GM21526 (cell line): ENCODE measurements around the gene RETSAT.

ENCODE experiments used
- ATAC-seq: cut with Tn5 transposase; IDR thresholded peaks from one replicate; pipeline ENCODE4 v1.9.1; 2021; ENCODE audit warnings: moderate library complexity; ENCODE audit not compliant: unreplicated experiment, low FRiP score

RETSAT gene

DNA sequence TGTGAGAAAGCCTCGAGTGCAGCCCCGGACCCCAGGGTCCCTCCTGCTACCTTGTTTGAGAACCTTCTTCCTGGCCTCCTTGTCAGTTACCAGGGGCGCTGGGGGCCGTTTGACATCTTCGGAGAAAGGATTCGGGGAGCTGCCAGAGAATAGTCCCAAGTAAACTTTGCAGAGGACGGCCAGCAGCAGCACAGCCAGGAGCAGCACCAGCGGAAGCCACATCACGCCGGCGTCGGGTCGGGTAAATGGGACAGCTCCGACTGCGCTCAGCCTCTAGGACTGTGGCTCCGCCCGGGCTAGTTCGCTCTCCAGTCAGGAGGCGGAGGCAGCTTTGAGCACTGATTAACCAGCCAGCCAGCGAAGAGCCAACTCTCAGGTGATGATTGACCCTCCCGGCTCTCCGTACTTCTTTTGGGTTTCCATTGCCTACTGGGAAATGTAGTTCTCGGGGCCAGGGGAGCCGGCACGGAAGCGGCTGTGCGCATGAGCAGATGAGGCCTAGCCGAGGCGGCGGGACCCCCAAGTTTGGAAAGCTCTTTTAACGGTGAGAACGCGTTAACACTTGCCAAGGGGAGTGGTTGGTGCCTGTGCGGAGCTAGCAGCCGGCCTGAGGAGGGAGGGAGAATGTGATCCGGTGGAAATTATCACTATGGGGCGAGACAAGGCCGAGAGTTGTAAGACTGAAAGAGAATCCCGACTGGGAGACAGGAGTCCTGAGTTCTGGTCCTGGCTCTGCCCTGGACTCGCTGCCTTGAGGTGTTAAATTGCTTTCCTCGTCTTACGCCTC, at the start of gene RETSAT, which contains the start of gene ELMOD3:
Gene RETSAT, minus strand, starts transcription at position 243 of the 787 bp plus-strand sequence. Its CDS starts 21 bp downstream, at position 222.
Gene ELMOD3, plus strand, starts transcription at position 484 of the 787 bp plus-strand sequence. CDS start 2,430 bp downstream, outside the sequence.
- peak; percentile 97 for ATAC-seq

DNA sequence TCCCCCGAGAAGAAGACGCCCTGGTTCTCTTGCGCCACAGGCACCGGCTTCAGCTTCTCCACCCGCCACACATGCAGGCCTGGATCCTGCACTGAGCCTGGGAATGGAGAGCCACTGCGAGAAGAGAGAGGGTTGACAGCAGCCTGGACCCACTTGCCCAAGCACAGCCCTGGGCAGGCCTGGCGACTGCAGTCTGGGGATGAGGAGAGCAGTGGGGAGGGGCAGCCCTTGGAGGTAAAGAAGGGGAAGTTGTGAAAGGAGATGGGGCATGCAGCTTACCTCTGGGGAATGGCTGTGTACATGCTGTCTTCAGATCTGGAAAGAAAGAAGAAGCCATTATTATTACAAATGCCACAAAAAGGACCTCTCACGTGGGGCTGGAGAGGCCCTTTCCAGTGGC, 47.5 kb upstream of the RETSAT start:
- no peak for ATAC-seq

DNA sequence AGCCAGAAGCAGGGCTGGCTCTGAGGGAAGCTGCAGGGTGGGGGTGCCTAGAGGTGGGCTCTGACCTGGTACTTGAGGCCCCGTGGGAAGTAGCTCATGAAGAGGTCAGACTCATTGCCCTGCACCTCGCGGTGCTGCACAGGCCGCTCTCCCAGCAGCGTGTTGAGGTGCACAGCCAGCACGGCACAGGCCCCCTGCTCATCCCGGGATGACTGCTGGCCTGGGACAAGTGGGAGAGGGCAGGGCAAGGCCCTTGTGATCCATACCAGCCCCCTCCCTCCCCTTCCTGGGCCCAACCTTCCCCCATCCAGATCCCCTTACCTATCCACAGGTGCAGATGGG, 47.1 kb upstream of the RETSAT start:
- ATAC-seq, result no peak

DNA sequence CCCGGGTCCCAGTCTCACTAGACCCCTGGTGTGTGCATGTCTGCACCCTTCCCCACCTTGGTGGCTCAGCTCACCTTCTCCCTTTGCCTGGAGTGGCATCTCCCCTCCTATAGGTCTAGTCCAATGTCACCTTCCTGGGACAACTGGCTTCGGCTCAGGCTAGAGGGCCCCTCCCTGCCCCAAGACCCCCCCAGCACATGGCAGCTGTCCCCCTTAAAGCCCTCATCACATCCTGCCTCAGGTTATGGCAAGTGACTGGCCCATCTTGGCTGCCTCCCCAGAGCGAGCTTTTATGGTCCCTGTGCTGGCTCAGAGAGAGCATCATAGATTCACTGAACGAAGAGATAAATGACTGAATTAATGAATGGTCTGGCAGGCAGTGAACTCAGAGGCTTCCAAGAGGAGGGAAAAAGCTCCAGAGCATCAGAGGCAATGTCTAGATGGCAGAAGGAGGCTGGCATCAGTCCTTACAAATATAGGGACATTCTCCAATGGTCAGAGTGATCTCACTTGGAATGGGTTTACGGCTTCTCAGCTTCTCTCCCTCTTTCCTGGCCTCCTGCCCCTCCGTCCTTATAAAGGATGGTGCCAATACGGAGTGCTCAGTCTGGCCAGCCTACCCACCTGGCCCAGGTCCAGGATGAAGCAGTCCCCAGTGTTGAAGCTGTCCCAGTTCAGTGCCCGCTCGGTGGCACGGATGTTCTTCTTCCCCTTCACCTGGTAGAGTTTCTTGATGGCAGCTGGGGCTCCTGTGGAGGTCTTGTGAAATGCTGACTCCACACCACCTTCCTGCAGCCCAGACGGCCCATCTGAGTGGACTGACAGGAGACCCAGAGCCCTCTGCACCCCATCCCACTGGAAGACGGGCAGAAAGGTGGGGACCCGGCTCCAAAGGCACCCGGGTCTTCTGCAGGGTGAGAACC, 46.5 kb upstream of the RETSAT start:
- no peak for ATAC-seq

GRCh38 chr2:85400023-85400422, 45.7 kb upstream of the RETSAT start:
- ATAC-seq, result no peak

- no peak for ATAC-seq
Measured at GRCh38 chr2:85399183-85399455, 44.8 kb upstream of the RETSAT start.

DNA sequence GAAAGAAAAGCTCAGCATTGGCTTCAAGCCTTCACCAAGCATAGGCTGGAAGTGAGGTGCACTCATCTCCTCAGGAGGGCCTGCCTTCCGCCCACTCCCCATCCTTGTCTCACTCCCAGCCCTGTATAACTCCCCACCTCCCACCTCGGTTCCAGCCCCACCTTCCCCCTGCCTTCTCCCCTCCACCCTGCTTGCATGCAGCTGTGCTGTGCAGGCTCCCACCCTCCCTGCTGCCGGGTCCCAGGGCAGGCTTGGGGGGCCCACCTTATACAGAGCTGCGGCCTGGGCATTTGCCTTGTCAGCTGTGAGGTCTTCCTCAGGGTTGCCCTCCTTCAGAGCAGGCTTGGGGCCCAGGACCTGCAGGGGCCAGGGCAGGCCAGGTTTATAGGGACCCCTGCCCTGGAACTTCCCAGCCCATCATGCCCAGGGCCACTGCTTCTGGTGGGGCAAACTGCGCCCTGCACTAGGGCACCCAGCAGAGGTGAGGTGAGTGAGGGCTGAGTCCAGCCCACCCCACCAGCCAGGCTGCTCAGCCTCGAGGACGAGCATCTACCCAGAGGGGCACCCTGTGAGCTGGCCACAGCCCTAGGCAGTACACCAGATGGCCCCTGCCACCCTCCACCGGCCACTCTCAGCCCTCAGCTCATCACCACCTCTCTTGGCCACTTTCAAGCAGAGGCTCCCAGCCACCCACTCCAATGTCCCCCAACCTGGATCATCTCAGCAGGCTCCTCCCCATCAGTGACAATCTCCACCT, 44.3 kb upstream of the RETSAT start:
- no peak for ATAC-seq

- ATAC-seq, result no peak
Measured at GRCh38 chr2:85397925-85398331, 43.6 kb upstream of the RETSAT start.

DNA sequence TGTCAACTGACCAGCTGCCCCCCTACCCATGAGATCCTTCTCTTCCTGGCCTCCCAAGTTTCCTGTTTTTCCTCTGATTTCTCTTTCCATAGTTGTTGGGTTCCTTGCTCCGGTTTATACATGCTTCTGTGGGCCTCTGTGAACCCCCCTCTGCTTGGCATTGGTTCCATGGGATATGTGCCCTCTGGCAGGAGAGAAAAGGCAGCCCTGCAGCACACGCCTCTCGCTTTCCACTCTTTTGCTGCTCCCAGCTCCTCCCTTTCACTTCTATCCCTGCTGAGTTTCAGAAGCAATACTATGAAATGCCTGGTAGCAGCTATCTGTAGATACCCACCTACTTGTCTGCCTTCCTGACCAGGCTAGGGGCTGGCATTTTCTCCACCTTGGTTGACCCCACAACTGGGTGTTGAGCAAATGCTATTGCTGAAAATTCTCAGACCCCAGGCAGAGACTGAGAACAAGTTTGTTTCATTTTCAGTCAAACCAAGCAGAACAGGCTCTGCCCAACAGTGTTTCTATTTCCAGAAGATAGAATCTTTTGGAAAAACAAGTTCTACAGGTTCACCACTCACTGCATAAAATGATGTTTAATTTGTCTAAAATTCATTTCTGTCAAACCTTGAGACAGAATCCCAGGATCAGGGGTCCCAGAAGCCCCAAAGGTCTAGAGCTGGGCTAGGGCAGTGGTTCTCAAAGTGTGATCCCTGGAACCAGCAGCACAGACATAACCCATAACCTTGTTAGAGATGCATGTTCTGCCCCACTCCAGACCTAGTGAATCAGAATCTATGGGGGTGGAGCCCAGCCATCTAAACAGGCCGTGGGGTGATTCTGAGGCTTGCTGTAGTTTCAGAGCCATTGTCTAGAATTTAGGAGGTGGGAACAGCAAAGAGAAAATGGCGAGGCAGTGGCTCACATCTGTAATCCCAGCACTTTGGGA, 42.5 kb upstream of the RETSAT start:
- no peak for ATAC-seq

- ATAC-seq, result no peak
Measured at GRCh38 chr2:85395912-85396475, 41.7 kb upstream of the RETSAT start.

DNA sequence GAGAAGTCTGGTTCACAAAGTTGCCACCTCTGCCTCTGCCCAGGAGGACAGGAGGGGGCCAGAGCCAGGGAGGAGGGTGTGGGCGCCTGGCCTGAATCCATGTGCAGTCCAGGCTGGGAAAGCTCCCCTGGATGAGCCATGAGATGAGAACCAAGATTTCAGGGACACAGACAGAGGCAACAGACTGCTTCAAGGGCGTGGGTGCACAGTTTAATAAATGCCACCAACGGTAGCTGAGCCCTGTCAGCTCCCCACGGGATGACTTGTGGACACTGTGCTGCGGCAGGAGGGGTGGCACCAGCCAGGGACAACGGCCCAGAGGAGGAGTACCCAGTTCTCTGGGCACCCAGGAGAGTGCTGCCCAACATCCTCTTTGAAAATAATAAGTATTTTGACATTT, 40.6 kb upstream of the RETSAT start:
- no peak for ATAC-seq

GRCh38 chr2:85394261-85394681, 39.9 kb upstream of the RETSAT start:
- ATAC-seq, result no peak

DNA sequence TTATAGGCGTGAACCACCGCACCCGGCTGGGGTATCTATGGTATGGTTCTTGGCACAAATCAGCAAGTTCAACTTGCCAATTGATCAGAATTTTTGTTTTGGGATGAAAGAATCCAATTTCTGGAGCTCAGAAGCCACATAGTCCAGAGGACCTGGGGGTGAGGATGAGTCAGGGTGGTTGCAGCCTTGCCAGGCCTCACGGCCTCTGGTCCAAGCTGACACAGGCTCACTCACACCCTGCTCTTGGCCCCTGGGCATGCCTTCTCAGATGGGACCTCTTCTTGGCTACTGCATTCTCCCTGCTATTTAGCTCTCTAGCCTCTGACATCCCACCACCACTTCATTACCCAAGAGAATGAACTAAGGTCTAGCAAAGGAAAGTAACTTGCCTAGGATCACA, 39.5 kb upstream of the RETSAT start:
- no peak for ATAC-seq

DNA sequence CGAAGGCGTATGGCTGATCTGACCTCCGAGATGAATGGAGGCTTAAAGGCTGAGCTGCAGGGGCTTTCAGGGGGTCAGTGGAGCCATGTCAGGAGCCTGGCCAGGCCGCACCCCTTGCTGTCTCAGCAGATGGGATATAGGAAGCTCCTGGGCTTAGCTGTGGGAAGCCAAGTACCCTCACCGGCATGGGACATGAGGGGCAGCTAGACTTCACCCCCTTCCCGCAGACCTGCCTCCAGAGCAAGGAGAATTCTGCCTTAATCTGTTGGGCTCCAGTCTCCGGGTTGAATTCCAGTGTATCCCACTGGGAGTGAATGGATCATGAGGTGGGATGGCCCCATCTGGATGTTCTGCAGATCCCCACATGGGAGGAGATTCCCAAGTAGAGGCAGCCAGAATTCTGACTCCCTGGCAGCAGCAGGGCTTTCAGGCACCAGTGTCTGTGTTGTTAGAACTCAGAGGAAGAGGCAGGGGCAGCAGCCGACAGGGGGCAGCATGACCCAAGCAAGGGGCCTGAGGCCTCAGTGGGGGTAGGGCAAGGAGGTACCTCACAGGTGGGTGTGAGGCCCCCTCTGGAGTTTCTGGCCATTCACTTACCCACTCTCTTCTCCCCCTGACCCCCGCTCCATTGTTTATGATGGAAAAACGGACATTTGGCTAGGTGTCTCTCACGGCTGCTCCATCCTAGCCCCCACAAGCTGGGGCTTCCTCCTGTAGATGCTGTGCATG, 36.8 kb upstream of the RETSAT start:
- no peak for ATAC-seq

GRCh38 chr2:85388878-85389538, 34.7 kb upstream of the RETSAT start:
- no peak for ATAC-seq

GRCh38 chr2:85387754-85388153, 33.4 kb upstream of the RETSAT start:
- ATAC-seq, result no peak

DNA sequence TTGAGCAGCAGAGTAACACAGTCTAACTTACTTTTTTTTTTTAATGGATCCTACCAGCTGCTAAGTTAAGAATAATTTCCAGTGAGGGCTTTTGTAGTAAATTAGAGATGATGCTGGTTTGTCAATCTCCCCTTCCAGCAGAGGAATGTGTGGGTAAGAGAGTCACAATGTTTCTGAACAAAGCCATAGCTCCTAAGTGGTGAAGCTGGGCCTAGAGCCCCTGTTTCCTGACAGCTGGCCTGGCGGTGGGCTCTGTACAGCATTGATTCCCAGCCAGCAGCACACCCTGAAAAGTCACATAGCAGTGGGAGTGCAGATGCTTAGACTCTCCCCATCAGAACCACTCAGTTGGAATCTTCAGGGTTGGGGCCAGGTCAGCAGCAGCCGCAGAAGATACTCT, 31.4 kb upstream of the RETSAT start:
- no peak for ATAC-seq

GRCh38 chr2:85383850-85384249, 29.5 kb upstream of the RETSAT start:
- ATAC-seq, result no peak
